Astrocyte of the cerebellum (primary cell): Measurements from ENCODE around the gene RBMS1.

ENCODE experiments used
- DNase-seq: peaks from one replicate; pipeline ENCODE4 v3.0.0-alpha.2; 2011; ENCODE audit warnings: low read depth
- H3K4me3 ChIP-seq: 2 replicates; pipeline ENCODE4 v1.5.1; 2011; ENCODE audit warnings: mild to moderate bottlenecking, low read depth, low read length, moderate library complexity
- CTCF ChIP-seq: IDR thresholded peaks from 2 replicates; pipeline ENCODE4 v1.5.1; 2012; ENCODE audit warnings: low read length, low read depth, moderate library complexity, mild to moderate bottlenecking; ENCODE audit errors: missing control alignments
- in situ Hi-C: cut with HindIII; loops from 2 replicates; pipeline ENCODE4 v1.10.0; 2017; ENCODE audit warnings: low sequenced_read_pairs

RBMS1 gene

DNA sequence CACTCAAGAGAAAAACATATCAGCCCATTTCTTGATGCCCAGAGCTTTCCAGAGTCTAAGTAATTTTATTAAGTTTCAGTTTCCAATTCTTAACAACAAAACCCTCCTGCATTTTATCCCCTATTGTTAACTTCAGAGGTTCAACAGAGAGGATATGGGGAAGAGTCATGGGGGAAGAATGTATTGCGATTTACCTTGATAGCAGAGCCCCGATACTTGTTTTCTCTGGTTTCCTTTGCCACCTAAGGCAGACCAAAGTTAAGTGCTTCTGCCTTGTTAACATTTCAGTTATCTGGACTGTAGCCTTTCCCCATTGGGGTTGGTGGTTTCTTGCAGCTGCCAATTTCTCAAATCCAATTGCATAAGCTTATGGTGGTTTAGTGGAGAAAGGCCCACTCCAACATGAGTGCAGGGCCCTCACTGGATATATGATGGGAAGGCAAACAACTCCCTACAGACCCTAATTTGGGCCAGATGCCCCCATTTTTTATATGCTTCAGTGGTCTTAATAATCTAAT is 211.5 kb downstream of the RBMS1 start:
- DNase-seq: peak; percentile 66
- no peak overlapping the region for H3K4me3 ChIP-seq
- TF ChIP-seq CTCF: no peak
- in situ Hi-C loops: no loop called here

DNA sequence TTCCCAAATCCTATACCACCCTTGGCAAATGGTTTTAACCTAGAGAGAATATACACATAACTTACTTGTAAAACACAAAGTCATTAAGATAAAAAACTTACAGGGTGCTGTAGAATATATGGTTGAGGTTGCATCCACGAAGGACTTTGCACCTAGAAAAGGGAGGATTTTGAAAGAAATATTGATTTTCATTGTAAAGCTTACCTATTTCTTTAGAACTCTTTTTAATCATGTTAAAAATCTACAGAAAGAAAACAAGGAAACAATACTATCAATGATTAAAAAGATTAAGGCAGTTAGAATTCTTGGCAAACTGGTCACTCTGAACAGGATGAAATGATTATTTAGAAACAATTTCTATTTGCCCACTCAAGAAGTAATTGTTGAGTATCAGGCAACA is 212.4 kb downstream of the RBMS1 start:
- no peak for TF ChIP-seq CTCF
- DNase-seq: no peak
- no peak overlapping the region for H3K4me3 ChIP-seq
- in situ Hi-C loops: no loop called here

DNA sequence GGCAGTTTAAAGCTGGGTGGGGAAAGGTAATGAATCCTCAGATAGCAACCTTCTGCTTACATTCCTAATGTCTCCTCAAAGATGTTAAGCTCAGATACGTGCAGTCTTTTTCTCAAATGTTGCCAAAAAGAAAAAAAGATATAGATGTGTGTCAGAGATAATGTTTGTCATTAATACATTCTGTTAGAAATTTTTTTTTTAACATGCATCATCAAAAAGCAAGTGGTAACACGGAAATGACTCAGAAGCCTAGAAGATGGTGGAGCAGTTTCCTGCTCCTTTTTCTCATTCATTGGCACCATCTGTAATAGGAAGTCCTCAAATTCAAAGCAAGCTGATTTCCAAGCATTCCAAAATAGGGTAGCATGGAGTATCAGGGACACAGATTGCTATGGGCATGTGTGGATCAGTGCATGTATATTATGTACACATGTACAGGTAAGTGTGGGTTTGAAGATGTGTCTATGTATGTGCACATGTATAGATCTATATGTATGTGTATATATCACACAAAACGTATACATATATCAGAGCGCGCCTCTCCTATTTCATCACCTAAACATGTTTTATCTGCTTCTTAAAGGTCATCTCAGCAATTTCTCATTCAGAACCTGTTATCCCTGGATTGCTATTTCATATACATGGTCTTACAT is 213.7 kb downstream of the RBMS1 start:
- in situ Hi-C loops: no loop called here
- TF ChIP-seq CTCF: no peak
- no peak overlapping the region for H3K4me3 ChIP-seq
- DNase-seq: no peak

DNA sequence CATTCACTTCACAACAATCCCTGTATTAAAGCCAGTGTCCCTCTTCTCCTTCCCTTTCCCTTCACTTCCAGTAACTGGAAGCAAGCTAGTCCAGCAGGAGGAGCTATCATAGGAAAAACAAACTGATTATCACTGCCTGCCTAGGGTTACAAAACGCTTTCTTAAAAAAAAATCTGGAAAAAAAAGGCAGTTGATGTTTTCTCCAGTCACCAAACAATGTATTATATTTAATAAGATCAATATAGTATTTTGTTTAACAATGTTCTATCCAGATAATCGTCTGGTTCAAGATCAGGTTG is 214.8 kb downstream of the RBMS1 start:
- no peak for DNase-seq
- no peak overlapping the region for H3K4me3 ChIP-seq
- in situ Hi-C loops: no loop called here
- peak; percentile 64 for TF ChIP-seq CTCF

GRCh38 chr2:160278101-160278878 is 215.3 kb downstream of the RBMS1 start:
- no peak overlapping the region for H3K4me3 ChIP-seq
- in situ Hi-C loops: no loop called here
- TF ChIP-seq CTCF: no peak
- no peak for DNase-seq

DNA sequence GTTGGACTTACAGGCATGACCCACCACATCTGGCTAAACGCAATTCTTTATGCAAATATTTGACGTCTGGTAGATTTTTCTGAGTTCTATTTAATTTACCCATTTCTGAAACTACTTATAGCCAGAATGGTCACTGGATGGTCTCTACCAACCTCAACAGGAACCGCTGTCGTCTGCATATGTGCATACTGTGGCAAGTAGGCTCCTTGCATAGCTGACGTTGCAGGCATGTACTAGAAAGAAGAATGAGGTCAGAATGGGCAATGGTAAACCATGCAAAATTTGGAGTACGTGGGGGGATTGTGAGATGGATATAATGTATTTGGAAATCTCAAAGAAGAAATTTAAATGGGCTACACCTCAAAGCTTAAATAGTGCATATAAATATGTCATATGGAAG is 216.5 kb downstream of the RBMS1 start:
- DNase-seq: no peak
- in situ Hi-C loops: no loop called here
- TF ChIP-seq CTCF: no peak
- no peak overlapping the region for H3K4me3 ChIP-seq
